HuH-7 (cell line): ENCODE data around the gene TRIM63.

Experiments used
- DNase-seq: peaks from one replicate; pipeline ENCODE4 v3.0.0; 2011; ENCODE audit warnings: low spot score

TRIM63 gene

DNA sequence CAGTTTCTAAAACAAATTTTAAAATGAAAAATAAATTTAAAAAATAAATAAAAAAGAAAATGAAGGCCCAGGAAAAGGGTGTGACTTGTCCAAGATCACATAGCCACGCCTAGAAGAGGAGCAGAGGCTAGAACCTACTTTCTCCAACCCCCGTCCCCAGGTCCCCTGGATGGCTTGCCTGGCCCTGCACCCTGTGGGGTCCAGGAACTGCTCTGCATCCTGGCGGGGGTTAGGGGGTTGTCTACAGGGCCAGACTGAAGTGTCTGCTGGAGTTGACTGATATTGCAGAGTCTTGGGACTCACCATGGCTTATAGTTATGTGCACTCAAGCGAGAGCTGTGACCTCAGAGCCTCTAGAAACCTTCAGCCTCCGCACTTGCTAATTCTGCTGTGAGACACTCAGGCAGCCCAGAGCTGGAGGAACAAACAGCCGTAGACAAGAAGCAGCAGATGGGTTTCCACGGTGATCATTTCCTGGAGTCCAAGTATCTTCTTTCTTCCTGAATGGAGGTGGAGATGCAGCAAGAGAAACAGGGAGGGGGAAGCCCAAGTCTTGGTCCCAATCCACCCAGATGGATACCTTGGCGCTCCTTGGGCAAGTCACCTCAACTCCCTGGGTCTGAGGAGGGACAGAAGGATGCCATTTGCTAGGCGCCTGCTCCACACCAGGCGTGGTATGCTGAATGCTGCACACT, 51.0 kb downstream of the TRIM63 start:
- DNase-seq, result no peak

DNA sequence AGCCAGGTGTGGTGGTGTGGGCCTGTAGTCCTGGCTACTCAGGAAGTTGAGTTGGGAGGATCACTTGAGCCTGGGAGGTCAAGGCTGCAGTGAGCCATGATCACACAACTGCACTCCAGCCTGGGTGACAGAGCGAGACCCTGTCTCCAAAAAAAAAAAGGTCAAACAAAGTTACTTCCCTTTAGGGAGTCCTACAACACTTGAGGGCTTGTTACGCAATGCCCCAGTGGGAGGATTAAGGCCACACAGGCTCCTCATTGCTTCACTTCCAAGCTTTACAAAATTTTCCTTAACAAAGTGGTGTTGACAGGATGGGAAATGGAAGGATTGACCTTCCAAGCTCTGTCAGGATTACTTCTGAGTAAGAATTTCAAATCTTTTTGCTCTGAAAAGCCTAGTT, 52.1 kb downstream of the TRIM63 start:
- no peak for DNase-seq

DNA sequence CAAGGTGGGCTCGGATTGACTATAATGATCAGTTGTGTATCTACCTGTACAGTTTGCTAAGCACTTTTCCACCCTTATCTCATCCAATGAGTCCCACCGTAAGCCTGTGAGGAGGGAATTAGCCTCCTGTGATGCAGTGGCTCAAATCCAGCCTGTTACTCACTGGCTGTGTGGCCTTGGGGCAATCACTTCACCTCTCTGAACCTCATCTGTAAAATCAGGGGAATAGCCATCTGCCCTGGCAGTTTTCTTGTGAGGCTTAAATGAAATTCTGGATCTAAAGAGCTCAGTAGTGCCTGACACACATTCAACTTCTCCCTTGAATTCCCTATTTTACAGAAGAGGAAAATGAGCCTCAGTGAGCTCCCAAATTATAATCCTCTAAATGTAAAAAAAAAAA, 53.3 kb downstream of the TRIM63 start:
- DNase-seq, result no peak

DNA sequence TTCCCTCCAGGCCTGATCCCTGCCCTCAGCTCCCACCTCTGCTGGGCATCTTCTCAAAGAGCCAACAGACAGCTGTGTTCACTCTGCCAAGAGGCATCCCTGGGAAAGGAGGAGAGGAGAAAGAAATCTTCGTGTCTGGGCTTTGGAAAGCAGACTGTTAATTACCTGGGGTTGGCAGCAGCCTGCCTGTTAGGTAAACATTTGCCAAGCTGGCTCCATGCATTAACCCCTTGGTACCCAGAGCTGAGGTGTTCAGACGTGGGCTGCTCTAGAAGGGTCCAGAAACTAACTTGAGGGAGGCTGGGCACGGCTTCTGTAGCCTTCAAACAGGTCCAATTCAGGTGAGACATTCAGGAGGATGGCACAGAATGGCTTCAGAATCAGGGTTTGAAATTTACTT, 54.6 kb downstream of the TRIM63 start:
- DNase-seq, result no peak

DNA sequence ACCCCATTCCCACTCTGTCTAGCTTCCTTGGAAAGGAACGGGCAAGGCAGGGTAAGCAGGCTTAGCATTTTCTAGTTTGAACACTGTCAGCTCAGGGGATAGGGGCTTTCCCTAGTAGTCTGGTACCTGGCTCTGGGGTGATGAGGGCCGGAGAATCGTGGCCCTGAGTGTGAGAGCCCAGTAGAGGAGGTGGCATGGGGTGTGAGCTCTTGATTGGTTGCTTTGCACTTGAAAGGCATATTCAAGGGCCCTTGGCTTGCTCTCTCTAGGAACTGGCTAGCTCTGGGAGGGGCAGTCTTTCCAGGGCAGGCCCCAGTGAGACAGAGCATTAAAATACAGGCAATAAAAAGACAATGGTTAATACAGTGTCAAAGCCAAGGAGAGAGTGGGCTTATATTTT, 56.6 kb downstream of the TRIM63 start:
- no peak for DNase-seq

DNA sequence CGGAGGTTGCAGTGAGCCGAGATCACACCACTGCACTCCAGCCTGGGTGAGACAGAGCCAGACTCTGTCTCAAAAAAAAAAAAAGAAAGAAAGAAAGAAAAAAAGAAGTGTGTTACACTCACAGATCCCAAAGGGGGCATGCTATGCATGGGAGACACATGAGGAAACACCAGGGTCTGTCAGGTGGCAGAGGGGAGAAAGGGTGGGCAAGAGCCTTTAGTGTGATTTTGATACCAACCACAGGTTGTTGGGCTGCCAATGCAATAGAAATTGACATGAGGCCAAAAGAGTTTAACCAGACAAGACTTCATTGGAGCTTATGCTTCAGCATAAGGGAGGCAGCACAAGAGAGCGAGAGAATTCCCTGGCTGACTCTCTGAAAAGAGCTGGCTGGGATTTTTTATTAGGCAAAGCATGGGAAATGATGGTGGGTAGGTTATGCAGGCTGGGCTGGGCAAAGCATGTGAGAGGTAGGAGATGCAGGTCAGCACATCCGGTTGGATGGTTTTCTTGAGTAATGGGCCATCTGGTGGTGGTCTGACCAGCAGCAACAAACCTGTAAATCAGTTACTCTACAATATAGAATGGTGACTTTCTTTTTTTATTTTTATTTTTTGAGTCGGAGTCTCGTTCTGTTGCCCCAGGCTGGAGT, 57.5 kb downstream of the TRIM63 start:
- DNase-seq, result no peak

DNA sequence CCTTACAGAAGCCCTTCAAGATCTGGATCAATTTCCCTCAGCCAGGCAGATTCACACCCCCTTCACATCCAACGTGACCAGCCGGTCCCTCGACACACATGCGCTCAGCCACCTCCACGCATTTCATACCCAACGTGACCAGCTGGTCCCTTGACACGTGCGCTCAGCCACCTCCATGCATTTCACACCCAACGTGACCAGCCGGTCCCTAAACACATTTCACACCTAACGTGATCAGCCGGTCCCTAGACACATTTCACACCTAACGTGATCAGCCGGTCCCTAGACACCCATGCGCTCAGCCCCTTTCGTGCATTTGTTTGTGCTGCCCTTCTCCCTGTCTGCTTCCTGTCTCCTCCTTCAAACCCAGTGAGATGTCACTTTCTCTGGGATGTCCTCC, 60.7 kb downstream of the TRIM63 start:
- no peak for DNase-seq

DNA sequence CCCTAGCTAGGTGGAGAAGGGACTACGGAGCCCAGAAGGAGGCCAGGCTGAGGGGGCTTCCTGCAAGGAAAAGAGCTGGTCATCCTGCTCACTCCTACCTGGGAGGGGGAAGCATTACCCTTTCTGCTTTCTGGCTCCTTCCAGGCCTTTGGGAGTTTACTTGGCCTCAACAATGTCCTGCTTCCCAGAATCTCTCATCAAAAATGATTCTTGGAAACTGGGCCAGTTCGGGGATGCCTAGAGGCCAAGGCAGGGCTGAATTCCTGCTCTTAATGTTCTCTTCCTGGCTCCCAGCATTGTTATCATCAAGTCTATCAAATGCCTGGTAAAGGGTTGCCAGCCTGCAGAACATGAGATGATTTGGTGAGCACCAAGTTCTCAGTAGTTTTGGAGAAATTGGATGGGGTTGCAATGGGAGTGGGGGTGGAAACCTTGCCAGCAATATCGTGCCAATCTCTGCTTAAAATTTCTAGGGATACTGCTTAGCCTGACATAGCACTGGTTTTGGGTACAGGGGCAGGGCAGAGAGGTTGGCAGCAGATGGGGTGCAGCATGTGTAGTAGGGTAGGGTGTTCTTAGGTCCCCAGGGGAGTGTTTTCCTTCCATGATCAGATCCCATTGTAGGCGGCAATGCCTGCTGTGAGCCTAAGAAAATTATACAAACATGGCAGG, 61.9 kb downstream of the TRIM63 start:
- DNase-seq, result no peak

DNA sequence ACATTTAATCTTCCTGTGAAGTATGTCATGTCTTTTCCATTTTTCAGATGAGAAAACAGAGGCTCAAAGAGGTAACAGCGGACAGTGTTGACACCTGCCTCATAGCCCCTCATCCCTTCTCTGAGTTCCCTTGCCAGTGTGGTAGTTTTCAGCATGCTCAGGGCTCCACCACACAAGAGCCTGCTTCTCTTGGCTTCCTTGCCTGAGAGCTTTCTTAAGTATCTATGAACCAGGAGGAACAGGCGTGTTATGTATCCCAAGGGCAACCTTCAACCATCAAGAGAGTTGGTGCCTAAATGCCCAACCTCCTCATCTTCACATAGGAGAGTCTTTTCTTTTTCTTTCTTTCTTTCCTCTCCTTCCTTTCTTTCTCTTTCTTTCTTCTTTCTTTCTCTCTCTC, 63.7 kb downstream of the TRIM63 start:
- no peak for DNase-seq

DNA sequence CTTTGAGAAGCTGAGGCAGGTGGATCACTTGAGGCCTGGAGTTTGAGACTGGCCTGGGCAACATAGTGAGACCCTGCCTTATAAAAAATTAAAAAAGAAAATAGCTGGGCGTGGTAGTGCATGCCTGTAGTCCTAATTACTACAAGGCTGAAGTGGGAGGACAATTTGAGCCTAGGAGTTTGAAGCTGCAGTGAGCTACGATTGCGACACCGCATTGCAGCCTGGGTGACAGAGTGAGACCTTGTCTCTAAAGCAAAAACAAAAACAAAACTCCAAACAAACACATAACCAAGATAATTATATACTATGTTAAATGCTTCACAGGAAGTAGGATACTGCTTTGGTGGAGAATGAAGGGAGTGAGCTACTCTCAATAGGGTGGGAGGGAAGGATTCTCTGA, 64.2 kb downstream of the TRIM63 start:
- DNase-seq, result no peak
